ENCODE results near the gene NDST4. TPM values are rescaled to one million over a fixed set of nuclear protein-coding genes. Genes with fewer than 3 reads are reported as not detected.

NDST4 gene
- total RNA-seq, 1 donor from 2014 or later: not detected

DNA sequence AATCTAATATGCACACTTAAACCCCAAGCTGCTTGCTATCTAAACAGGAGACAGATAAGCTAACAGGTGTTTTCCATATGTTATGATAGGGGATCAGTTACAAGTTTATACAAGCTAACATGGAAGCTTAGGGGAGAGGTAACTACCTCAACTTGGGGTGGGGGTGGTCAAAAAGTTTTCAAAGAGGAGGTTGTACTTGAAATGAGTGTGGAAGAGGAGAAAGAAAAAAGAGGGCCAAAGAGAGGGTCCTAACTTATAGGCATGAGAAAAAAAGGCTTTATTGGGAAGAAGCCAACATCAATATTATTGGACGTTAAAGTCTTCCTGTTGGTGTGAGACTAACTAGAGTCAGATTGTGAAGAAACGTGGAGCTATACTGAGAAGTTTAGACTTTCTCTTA, 205.9 kb downstream of the NDST4 start:
- intact Hi-C loops (cut with micrococcal nuclease): no loop called here

DNA sequence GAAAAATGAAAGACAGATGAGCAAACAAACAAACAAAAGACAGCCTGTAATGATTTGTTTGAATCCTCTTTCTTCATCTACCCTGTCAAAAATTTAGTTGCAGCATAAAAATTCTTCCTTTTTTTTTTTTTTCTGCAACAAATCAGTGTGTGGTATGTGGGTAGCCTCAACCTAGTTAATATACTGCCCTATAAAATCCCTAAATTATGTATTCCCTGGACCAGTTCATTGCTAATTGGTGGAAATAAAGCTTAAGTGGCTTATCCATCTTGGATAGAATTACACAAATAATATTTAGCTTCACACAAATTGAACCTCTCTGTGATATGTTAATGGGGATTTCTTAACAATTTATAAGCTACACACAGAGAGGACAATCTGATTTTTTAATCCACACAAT, 208.4 kb downstream of the NDST4 start:
- intact Hi-C loops (cut with micrococcal nuclease): no loop called here

DNA sequence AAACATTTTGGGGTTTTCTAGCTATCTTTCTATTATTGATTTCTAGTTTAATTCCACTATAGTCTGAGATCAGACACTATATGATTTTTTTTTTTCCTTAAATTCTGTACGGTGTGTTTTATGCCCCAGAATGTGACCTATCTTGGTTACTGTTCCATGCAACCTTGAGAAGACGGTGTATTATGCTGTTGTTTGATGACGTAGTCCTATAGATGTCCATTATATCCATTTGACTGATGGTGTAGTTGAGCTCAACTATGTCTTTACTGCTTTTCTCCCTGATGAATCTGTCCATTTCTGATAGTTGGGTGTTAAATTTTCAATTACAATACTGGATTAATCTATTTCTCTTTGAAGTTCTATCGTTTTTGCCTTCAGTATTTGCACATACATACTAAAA, 212.5 kb downstream of the NDST4 start:
- intact Hi-C loops (cut with micrococcal nuclease): no loop called here

DNA sequence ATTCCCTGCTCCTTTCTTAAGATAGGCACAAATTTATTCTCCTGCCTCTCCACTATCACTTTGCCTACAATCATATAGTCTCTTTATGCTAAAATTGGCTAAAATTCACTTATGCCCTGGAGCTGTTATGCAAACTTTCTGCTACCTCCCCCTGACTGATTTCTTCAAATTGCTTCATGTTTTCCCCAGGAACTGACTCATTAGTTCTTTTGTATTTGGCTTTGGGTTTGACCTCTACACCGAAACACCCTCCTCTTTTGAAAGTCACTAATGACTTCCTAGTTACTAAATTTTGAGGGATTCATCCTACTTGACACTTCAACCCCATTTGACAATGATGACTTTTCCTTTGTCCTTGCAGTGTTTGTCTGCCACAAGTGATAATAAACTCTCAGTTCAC, 222.6 kb downstream of the NDST4 start:
- intact Hi-C loops (cut with micrococcal nuclease): no loop called here

DNA sequence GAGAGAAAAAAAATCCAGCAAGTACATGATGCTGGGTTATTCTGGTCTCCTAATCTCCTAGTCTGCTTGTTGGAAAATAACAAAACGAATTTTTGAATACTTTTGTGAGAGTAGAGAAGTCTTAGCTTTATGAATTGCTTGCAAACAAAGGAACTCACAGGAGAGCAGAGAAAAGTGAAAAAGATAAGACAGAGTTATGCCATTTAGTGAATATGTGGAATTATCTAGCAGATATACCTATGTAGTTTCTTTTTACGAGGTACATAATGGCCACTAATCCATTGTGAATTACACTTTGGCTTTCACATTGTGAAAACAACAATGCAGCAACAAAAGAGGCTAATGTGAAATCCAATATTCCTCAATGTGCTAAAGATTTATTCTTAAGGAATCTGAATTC, 226.7 kb downstream of the NDST4 start:
- intact Hi-C loops (cut with micrococcal nuclease): no loop called here

DNA sequence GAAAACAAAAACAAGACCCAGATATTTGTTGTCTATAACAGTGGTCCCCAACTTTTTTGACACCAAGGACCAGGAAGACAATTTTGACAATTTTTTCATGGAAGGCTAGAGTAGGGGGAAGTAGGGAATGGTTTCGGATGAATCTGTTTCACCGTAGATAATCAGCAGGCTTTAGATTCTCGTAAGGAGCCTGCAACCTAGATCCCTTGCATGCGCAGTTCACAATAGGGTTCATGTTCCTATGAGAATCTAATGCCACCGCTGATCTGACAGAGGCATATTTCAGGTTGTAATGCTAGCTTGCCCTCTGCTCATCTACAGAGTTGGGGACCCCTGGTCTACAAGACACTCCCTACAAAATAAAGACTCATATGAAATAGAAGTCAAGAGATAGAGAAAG, 229.8 kb downstream of the NDST4 start:
- intact Hi-C loops (cut with micrococcal nuclease): no loop called here

DNA sequence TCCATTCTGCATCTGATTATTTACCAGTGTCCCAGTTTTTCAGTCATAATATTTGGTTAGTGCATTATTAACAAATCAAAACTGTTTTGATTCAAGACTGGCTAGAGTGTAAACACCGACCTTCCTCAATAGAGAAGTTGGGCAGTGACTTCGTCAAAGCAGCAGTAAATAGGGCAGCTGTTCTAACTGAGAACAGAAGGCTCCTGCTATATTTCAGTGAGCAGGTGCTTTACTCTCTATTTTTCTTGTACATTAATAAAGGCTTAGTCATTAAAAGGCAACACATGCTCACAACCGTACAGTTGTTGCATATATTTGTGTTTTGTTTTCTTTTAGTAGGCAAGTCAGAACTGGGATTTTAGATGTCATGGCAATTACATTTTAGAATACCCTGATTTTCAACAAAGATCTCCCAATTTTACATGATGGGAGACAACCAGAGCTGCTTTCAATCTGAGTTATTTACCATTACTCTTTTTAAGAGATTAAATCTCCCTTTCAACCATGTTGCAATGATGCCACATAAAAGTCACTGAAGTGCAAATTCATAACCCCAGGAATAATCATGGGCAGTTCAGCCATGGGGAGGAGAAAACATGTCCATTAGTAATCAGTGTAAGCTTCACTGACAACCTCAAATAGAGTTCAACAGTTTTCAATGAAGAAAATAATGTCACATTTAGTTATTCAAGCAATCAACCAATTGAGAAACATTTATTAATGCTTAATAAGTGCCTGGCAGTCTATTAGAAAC, 233.3 kb downstream of the NDST4 start:
- intact Hi-C loops (cut with micrococcal nuclease): no loop called here

DNA sequence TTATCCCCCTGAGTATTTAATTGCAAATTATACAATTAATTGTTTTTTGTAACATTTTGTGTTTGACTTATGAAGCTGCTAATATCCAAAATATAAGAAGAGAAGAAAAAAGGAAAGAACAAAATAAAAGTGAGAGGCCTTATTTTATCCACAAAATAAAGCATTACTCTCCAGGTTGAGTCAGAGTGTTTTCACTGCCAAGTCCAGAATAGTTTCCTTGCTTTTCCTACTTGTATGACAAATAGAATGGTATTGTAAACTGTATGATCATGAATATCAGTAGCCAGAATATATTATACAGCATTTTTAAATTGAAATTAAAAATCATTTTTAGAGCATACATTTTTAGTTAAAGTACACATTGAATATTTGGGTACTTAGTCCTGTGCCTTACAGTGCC, 237.8 kb downstream of the NDST4 start:
- intact Hi-C loops (cut with micrococcal nuclease): no loop called here

DNA sequence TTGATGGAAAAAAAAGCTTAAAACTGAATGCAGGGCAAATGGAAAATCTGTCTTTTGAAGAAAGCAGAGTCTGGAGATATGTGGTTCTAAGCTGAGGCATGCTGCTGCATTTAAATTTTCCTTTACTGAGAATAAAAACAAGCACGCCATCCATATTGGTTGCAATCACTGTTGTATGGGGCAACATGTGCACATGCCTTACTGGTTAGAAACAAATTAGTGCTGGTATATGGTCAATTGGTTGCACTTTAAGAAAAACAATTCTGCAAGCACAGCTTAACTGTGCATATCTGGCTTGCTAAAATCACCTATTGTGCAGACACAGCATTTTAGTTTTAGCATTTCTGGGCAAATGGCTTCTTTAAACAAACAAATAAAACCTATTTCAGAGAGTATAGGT, 239.1 kb downstream of the NDST4 start:
- intact Hi-C loops (cut with micrococcal nuclease): no loop called here

DNA sequence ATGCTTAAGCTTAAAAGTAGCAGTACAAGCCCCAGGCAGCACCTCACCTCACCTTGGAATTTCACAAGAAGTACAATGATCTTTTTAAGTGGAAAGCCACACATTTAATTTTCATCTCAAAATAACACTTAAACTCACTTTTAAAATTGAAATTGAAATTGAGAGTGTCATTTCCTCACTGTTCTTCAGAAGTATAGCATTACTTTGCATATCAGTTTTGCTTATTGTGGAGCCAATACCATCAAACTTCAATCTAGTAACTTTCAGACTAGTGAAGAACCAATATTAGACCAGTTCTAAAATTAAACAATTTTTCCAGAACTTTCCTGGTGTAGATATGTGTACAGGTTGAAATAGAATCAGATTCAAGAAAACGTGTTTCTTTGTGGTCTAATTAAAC, 242.4 kb downstream of the NDST4 start:
- intact Hi-C loops (cut with micrococcal nuclease): no loop called here

DNA sequence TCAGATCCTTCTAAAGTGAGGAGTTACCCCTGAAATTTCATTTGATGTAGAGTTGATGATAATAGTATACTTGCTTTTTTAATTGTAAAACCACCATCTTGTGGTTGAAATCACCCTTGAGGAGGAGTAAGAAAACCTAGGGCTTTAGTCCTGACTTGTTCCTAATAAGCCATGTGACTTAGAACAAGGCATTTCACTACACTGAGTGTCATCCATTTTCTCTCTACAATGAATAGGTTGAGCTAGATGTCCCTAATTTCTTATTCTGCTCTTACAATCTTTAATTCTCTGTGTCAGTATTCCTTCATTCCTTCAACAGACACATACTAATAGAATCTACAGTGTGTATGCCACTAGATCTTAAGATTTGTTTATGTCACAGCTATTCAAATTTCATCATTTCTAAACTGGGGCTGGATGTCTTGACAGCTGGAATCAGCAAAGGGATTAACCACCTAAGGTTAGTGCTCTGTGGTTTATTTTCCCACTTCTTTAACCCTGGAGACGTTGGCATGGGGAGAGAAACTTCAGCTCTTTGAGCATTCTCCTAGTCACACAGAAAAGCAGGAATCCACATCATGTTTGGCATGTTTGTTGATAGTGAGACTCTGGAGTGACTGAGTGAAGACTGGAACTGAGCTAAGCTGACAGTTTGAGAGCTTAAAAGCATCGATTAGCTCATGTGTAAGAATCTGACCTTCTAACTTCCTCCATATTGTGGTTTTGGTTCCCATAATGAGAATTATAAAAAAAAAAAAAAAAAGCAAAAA, 246.3 kb downstream of the NDST4 start:
- intact Hi-C loops (cut with micrococcal nuclease): no loop called here

DNA sequence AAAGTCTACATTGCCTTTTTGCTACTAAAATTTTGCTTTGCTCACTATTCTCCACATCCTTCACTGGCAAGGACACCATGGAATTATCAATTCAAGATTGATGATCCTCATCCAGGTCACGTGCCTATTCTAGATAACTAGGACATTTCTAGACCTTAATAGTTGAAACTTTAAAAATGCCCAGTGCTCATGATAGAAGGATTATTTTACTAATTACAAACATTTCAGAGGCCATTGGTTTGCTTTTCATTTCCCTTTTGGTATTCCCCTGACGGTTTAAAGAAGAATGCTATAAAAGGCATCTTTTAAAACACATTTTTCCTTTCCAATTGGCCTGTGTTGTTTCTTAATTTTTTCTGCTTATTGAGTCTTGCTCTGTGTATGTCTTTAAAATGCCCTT, 249.4 kb downstream of the NDST4 start:
- intact Hi-C loops (cut with micrococcal nuclease): no loop called here

DNA sequence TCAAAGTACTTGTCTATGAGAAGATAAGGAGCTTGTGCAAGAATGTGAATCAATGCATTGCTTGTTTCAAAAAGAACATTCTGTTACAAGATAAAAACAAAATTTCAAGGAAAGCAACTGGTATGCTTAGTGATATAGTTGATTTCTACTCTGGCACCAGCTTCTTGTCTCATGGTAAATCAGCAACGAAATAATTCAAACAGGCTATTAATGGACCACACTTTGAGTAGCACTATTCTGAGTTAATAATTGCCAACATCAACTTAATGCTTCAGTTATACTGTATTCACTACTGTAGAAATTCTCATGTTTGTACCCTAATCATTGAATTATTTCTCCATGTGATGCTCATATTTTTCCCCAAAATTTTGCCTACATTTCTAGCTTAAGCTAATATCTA, 252.6 kb downstream of the NDST4 start:
- intact Hi-C loops (cut with micrococcal nuclease): no loop called here

DNA sequence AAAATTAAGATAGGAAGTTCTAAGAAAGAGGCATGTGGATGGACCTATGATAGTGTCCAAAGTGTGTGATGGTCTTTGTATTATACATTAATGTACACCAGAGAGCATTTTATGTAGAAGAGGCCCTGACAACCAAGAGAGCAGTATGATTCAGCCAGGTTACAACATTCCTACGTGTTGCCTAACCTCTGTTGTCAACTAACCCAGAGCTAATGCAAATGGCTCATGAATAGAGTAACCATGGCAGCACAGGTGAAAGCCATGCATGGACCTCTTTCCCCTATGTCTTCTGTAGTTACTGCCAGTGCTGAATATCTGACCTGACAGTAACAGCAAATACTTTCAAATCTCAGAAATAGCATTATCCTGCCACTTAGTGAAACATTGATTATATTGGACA, 255.6 kb downstream of the NDST4 start:
- intact Hi-C loops (cut with micrococcal nuclease): no loop called here

DNA sequence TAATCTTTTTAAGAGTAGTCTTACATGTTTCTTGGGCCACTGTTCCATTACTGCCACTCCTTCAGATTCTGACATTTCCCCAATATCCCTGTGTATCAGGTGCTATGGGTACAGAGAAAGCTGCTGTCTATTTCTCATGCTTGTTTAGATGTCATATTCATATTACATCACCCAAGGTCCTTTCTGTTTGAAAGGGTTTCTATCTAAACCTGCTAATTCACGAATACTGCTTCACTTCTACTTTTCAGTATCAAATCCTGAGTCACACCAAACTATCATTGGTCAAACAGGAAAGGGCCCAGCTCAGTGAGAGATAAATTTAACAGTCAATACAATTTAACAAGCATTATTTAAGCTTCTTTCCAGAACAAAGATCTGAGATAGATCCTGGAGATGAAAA, 273.4 kb downstream of the NDST4 start:
- intact Hi-C loops (cut with micrococcal nuclease): no loop called here

DNA sequence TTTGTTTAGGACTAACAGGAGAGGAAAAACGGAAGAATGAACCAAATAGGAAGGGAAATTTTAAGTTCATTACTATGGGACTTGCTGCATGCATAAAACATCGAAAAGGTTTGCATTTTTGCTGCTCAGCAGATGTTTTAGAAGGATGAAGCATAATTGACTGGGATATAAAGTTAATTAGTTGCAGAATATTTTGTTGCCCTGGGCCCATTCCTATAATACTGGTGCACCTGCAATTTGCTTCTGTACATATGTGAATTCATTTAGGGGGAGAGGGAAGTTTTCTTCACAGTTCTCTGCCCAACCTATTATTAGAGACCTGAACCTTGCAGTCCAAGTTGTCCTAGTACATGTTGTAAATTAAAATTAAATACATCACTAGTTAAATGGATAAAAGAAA, 282.8 kb downstream of the NDST4 start:
- intact Hi-C loops (cut with micrococcal nuclease): no loop called here

DNA sequence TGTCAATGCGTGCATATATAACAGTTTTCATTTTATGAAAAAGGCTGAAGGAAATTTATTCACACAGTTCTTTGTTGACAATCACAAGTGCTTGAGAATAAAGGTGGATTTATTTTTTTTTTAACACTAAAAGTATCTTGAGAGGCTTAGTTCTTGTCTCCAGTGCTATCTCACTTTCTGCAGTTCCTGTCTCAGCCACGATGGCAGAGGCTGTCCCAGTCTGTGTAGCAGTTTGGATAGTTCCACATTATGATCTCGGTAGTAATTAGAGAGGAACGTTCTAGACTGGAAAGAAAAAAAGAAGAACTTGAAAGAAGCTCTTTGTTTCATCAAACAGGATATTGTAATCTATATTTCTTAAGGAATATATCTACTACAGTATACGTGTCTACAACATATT, 285.8 kb downstream of the NDST4 start:
- intact Hi-C loops (cut with micrococcal nuclease): no loop called here

DNA sequence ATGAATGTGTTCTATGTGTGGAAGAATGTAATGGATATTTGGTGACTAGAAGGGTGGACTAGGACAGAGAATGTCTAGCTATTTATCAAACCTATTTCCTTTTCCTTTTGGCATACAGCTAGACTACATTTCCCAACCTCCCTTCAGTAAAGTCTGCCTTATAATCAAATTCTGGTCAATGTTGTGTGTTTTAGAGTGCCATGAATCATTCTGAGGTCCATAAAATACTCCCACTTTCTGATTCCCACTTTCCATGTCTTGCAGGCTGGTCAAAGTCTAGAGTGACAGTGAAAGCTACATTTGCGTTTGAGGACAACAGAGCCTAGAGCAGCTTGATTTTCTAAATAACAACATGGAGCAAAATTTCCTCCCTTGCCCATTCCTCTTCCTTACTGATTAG, 297.7 kb downstream of the NDST4 start:
- intact Hi-C loops (cut with micrococcal nuclease): no loop called here

DNA sequence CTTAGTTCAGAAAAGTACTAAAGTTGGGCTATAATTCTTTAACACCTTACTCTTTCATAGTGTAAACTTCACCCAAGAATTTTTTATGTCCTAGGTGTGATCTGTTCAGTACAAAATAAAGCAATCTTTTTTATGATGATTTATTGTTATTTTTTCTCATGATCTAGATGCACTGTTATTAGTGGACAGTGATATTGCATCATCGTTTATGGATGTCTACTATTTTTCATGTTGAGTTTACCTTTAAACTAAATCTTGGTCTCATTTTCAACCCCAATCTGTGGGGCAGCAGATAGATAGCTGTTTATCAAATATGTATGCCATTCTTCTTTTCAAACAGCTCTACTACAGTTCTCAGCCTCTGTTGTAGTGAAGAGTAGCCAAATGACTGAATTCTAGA, 299.5 kb downstream of the NDST4 start:
- intact Hi-C loops (cut with micrococcal nuclease): no loop called here

DNA sequence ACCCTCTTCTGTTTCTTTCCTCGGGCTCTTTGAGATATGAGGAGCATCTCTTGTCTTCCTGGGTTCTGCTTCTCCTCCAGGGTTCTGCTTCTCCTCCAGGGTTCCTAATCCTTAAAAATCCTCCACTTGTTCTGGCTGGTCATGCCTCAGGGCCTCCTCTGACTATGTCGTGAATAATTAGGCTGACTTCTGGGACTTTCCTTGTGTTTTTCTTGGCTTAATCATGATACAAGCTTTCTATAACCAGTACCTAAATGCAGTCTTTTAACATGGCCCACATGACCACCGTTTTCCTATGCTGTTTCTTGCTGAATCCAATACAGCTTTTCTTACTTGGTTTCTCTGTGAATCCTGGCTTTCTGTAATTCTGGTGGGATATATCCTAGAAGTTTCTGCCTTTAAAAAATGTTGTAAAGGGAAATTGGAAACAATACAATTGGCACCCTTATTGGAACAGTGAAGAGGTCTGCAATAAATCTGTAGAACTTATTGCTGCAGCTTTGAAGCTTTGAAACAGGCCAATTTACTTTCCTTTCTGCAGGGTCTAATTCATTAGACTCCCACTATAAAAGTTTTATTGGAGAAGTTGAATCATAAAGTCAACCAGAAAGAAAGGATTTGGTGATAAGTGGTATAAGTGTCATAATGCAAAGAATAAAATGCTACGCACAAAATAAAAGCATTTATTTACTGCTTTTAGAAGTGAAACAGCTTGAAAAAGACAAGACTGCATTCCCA, 301.7 kb downstream of the NDST4 start:
- intact Hi-C loops (cut with micrococcal nuclease): no loop called here

DNA sequence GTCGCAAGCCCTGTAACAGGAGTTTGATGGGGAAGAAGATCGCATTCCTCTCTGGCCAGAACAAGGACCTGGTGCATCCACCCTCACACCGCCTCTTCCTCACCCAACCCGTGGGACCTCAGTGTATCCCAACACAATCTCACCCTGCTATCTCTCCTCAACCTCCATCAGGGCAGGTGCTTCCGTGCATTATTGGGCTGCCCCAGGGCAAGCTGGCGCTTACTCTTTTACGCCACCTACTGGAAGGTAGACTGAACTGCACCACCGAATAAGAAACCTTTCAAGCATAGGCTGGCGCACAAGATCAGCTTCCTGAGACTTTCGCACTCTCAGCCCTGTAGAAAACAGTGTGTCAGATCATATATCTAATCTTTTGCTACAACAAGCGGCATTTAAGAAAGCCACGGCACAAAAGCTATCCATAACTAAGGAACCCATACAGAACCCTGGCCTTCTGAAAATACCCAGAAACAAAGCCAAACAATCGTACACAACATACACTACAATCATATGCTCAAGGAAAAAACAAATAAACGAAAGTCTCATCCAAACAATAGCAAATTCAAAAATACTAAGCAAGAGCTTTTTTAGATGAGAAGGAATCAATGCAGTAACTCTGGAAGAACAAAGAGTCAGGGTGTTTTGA, 305.5 kb downstream of the NDST4 start:
- intact Hi-C loops (cut with micrococcal nuclease): loop anchor here (2.0 to 10.0 kb wide), 2 partner anchors 421 to 1413 kb away; no protein-coding TSS in a partner anchor

DNA sequence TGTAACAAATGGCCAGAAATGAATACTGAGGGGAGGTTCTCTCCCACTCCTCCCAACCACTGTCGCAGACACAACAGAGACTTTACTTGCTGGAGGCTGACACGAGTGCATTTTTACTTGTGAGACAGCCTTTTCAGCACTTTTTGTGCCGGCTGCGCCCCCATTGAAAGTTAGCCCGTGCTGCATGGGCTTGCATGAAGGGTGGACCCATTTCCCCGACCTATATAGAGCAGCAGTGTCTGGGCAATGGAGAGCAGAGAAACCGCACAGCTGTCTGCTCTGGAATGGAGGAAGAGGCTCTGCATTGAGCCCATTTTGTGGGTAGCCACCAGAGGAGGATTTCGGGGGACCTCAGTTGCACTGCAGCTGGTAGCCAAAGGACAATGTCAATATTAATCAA, 306.1 kb downstream of the NDST4 start:
- intact Hi-C loops (cut with micrococcal nuclease): loop anchor here (10.0 kb wide), 1 partner anchor 1413 kb away; no protein-coding TSS in a partner anchor
